ENCODE results near the gene ABLIM3.
A peak's percentile ranks its signal among the peaks of the same experiment; 100 is the strongest.

ABLIM3 gene

DNA sequence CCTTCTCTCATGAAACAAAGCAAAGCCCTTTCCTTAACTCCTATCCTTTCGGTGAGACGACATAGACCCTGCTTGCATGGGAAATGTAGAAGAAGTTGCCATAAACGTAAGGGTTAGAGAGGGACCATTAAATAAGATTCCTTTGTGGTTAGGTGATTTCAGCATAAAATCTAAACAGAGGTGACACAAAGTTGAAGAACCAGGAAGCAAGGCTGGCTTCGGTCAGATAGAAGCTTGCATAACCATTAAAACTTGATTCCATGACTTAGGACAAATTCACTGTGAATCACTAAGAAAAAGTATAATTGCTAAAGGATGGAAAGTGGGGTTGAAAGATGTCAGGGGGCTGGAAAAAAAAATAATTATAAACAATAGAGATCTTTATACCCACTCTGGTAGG, 30.9 kb upstream of the ABLIM3 start:
- TF ChIP-seq CTCF (IDR thresholded peaks at IDR 0.05; ENCODE audit: insufficient read depth, low read depth, low read length, missing control alignments): no peak
- no peak overlapping the region for H3K4me3 ChIP-seq (ENCODE audit: low read length)
- DNase-seq (ENCODE audit: low read depth): peak; percentile 45

- peak; percentile 95 for DNase-seq (ENCODE audit: low read depth)
- H3K4me3 ChIP-seq (ENCODE audit: low read length): no peak overlapping the region
- TF ChIP-seq CTCF (IDR thresholded peaks at IDR 0.05; ENCODE audit: insufficient read depth, low read depth, low read length, missing control alignments): no peak
These were observed 27.6 kb upstream of the ABLIM3 start for GRCh38 chr5:149113669-149114068.

- DNase-seq (ENCODE audit: low read depth): peak; percentile 89
- H3K4me3 ChIP-seq (ENCODE audit: low read length): no peak overlapping the region
- TF ChIP-seq CTCF (IDR thresholded peaks at IDR 0.05; ENCODE audit: insufficient read depth, low read depth, low read length, missing control alignments): peak; percentile 93
These were observed 26.6 kb upstream of the ABLIM3 start for GRCh38 chr5:149114403-149115312.

DNA sequence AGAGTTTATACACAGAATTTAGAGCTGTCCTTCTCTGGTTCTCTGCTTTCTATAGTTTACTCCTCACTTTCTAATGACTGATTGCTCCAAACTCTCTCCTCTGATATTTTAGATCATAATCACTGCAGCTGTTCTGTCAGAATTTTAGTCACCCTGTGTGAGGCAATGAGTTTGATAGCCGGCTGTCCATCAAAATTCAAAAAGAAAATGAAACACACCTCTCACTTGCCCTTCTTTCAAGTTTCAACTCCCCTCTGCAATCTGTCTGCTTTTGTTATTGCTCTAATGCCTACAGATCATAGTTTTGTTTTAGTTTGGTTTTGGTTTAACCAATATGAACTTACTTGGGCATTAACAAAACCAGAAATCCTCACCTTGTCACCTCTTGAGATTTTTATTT, 23.3 kb upstream of the ABLIM3 start:
- H3K4me3 ChIP-seq (ENCODE audit: low read length): no peak overlapping the region
- no peak for DNase-seq (ENCODE audit: low read depth)
- no peak for TF ChIP-seq CTCF (IDR thresholded peaks at IDR 0.05; ENCODE audit: insufficient read depth, low read depth, low read length, missing control alignments)

- DNase-seq (ENCODE audit: low read depth): peak; percentile 47
- TF ChIP-seq CTCF (IDR thresholded peaks at IDR 0.05; ENCODE audit: insufficient read depth, low read depth, low read length, missing control alignments): no peak
- H3K4me3 ChIP-seq (ENCODE audit: low read length): no peak overlapping the region
These were observed 22.8 kb upstream of the ABLIM3 start for GRCh38 chr5:149118463-149118862.

GRCh38 chr5:149121145-149121544, 20.1 kb upstream of the ABLIM3 start:
- DNase-seq (ENCODE audit: low read depth): no peak
- no peak overlapping the region for H3K4me3 ChIP-seq (ENCODE audit: low read length)
- TF ChIP-seq CTCF (IDR thresholded peaks at IDR 0.05; ENCODE audit: insufficient read depth, low read depth, low read length, missing control alignments): no peak

- TF ChIP-seq CTCF (IDR thresholded peaks at IDR 0.05; ENCODE audit: insufficient read depth, low read depth, low read length, missing control alignments): no peak
- H3K4me3 ChIP-seq (ENCODE audit: low read length): no peak overlapping the region
- DNase-seq (ENCODE audit: low read depth): no peak
These were observed 18.1 kb upstream of the ABLIM3 start for GRCh38 chr5:149123211-149123610.
